Hematopoietic multipotent progenitor cell treated with erythropoietin and hydrocortisone succinate and interleukin-3 and kit ligand, for 6 days (in vitro differentiated cells): Measurements from ENCODE around the gene EPHB2.
"Not testable (repeated sequence)": the region's sequence is repeated elsewhere in the genome, so short reads cannot be mapped to it uniquely, and the experiment has no call there.

ENCODE experiments used
- DNase-seq: peaks from one replicate; pipeline ENCODE4 v3.0.0-alpha.2; 2015

The EPHB2 gene

GRCh38 chr1:22920026-22920733 is 209.5 kb downstream of the EPHB2 start:
- no peak for DNase-seq

GRCh38 chr1:22920734-22921451 is 210.3 kb downstream of the EPHB2 start:
- DNase-seq, result no peak

- DNase-seq, result no peak
Observed at GRCh38 chr1:22921452-22922126, 210.9 kb downstream of the EPHB2 start.

- no peak for DNase-seq
Observed at GRCh38 chr1:22922640-22923039, 212.0 kb downstream of the EPHB2 start.

GRCh38 chr1:22925111-22925510 is 214.5 kb downstream of the EPHB2 start:
- no peak for DNase-seq

GRCh38 chr1:22930240-22930912 is 219.7 kb downstream of the EPHB2 start:
- DNase-seq, result peak; percentile 69

GRCh38 chr1:22932803-22933470 is 222.3 kb downstream of the EPHB2 start:
- no peak for DNase-seq

- DNase-seq, result peak; percentile 11
Observed at GRCh38 chr1:22935433-22935832, 224.8 kb downstream of the EPHB2 start.

- no peak for DNase-seq
Observed at GRCh38 chr1:22936681-22937080, 226.0 kb downstream of the EPHB2 start.

- DNase-seq, result no peak
Observed at GRCh38 chr1:22941257-22941656, 230.6 kb downstream of the EPHB2 start.

GRCh38 chr1:22944346-22945055 is 233.9 kb downstream of the EPHB2 start:
- no peak for DNase-seq

GRCh38 chr1:22945171-22945570 is 234.5 kb downstream of the EPHB2 start:
- not testable (repeated sequence) for DNase-seq

- no peak for DNase-seq
Observed at GRCh38 chr1:22949822-22950331, 239.2 kb downstream of the EPHB2 start.

GRCh38 chr1:22951796-22952195 is 241.2 kb downstream of the EPHB2 start:
- no peak for DNase-seq

- DNase-seq, result no peak
Observed at GRCh38 chr1:22952694-22953056, 242.0 kb downstream of the EPHB2 start.

- no peak for DNase-seq
Observed at GRCh38 chr1:22953057-22953739, 242.6 kb downstream of the EPHB2 start.

GRCh38 chr1:22953740-22954141 is 243.1 kb downstream of the EPHB2 start:
- no peak for DNase-seq

- DNase-seq, result no peak
Observed at GRCh38 chr1:22955146-22955545, 244.5 kb downstream of the EPHB2 start.

- no peak for DNase-seq
Observed at GRCh38 chr1:22957066-22957465, 246.4 kb downstream of the EPHB2 start.

GRCh38 chr1:22958556-22958955 is 247.9 kb downstream of the EPHB2 start:
- DNase-seq, result no peak
